ENCODE results near the gene TDRD1.

TDRD1 gene

DNA sequence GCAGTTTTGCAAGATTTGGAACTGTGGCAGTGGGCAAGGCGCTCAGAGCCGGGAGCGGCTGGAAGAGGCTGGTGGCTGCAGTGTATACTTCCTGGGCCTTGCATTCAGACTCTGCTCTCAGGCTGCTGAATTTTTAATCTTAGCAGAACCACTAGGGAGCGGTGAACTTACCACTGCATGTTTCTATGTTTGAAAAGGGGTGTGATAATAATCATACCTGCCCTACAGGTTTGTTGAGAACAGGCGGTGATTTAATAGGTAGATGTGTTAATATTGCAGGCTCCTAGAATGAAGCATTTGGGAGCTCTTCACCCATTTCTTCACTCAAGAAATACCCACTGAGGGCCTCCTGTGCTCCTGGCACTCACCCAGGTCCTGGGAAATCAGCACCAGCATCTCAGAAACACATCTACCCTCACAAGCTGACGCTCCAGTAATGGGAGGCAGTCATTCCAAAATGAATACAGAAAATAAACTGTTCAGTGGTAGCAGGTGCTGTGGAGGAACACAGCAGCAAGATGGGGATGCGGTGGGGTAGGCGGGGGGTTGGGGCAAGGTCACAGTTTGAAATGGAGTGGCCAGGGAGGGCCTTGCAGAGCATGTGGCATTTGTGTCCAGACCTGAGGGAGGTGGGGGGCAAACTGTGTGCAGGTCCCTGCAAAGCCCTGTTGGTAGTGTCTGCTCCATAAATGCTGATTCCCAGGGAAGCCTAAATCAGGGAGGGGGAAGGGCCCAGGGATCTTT lies 100.9 kb downstream of the TDRD1 start:
- Histone ChIP-seq H3K4me3 (IDR thresholded peaks at IDR 0.05; ENCODE audit: insufficient read depth, low read depth, low read length) (no peak overlapping the region), H2AFZ (ENCODE audit: low read depth) (no peak overlapping the region), H3K9ac (no peak overlapping the region), H3K79me2 (ENCODE audit: insufficient read depth, low read depth) (no peaks in the 10 kb centered on the region), H3K27me3 (ENCODE audit: insufficient read depth, low read depth) (no peaks in the 10 kb centered on the region), H3K4me1 (ENCODE audit: low read depth, poor library complexity, severe bottlenecking) (no peaks in the 10 kb centered on the region), H3K27ac (no peak overlapping the region), H3K4me2 (no peak overlapping the region), H4K20me1 (ENCODE audit: insufficient read depth) (no peaks in the 10 kb centered on the region), H3K36me3 (ENCODE audit: insufficient read depth) (no peaks in the 10 kb centered on the region)
- TF ChIP-seq CTCF (conservative IDR thresholded peaks at IDR 0.05; ENCODE audit: low read depth, low read length), result no peak

- H3K9ac ChIP-seq, result no peak overlapping the region
- H2AFZ ChIP-seq (ENCODE audit: low read depth), result no peak overlapping the region
- no peaks in the 10 kb centered on the region for H3K27me3 ChIP-seq (ENCODE audit: insufficient read depth, low read depth)
- no peaks in the 10 kb centered on the region for H3K79me2 ChIP-seq (ENCODE audit: insufficient read depth, low read depth)
- no peak overlapping the region for H3K27ac ChIP-seq
- H3K36me3 ChIP-seq (ENCODE audit: insufficient read depth), result no peaks in the 10 kb centered on the region
- no peak overlapping the region for H3K4me3 ChIP-seq (IDR thresholded peaks at IDR 0.05; ENCODE audit: insufficient read depth, low read depth, low read length)
- H4K20me1 ChIP-seq (ENCODE audit: insufficient read depth), result no peaks in the 10 kb centered on the region
- no peak overlapping the region for H3K4me2 ChIP-seq
- no peak for TF ChIP-seq CTCF (conservative IDR thresholded peaks at IDR 0.05; ENCODE audit: low read depth, low read length)
- H3K4me1 ChIP-seq (ENCODE audit: low read depth, poor library complexity, severe bottlenecking), result no peaks in the 10 kb centered on the region
Measured at GRCh38 chr10:114281006-114281405, 101.9 kb downstream of the TDRD1 start.

DNA sequence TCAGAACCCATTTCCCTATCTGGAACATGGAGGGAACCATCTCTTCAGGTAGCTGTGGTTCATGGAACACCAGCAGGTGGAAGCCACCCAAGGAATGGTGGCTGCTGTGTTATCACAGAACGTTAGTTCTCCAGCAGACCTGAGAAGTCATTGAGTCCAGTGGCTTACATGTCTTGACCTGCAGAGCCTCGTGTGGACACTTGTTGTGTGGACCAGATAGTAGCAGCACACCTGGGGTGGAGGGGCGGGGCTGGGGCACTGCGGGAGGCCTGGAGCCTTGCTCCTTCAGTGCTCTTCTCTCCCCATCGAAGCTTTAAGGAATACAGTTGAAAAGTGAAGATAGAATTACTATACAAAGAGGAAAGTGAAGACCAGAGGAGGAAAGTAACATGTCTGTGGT lies 102.3 kb downstream of the TDRD1 start:
- Histone ChIP-seq H3K4me3 (IDR thresholded peaks at IDR 0.05; ENCODE audit: insufficient read depth, low read depth, low read length) (no peak overlapping the region), H3K9ac (no peak overlapping the region), H3K27me3 (ENCODE audit: insufficient read depth, low read depth) (no peaks in the 10 kb centered on the region), H3K27ac (no peak overlapping the region), H3K4me1 (ENCODE audit: low read depth, poor library complexity, severe bottlenecking) (no peaks in the 10 kb centered on the region), H3K4me2 (no peak overlapping the region), H4K20me1 (ENCODE audit: insufficient read depth) (no peaks in the 10 kb centered on the region), H2AFZ (ENCODE audit: low read depth) (no peak overlapping the region), H3K36me3 (ENCODE audit: insufficient read depth) (no peaks in the 10 kb centered on the region), H3K79me2 (ENCODE audit: insufficient read depth, low read depth) (no peaks in the 10 kb centered on the region)
- no peak for TF ChIP-seq CTCF (conservative IDR thresholded peaks at IDR 0.05; ENCODE audit: low read depth, low read length)
